Stimulated activated CD8-positive, alpha-beta memory T cell treated with anti-CD3 and anti-CD28 coated beads, Interleukin-2, amount 100 ng/mL, for 1 hour (primary cell): ENCODE results near the gene POLD1.
"Not testable (repeated sequence)": the region's sequence is repeated elsewhere in the genome, so short reads cannot be mapped to it uniquely, and the experiment has no call there.

Experiments
- DNase-seq, 2 donors: peaks; one replicate each; pipeline ENCODE4 v3.0.0-alpha.2; 2020; ENCODE audit warnings: low read depth in 2 of 2

POLD1 gene

GRCh38 chr19:50435627-50436026, 51.5 kb downstream of the POLD1 start:
- DNase-seq, result no peak

GRCh38 chr19:50437862-50438449, 53.8 kb downstream of the POLD1 start:
- DNase-seq, result no peak

GRCh38 chr19:50439130-50439529, 55.0 kb downstream of the POLD1 start:
- DNase-seq, result not testable (repeated sequence)

- DNase-seq, result no peak
Measured at GRCh38 chr19:50444059-50444458, 59.9 kb downstream of the POLD1 start.

GRCh38 chr19:50447053-50447452, 62.9 kb downstream of the POLD1 start:
- no peak for DNase-seq

GRCh38 chr19:50447750-50448149, 63.6 kb downstream of the POLD1 start:
- no peak for DNase-seq

GRCh38 chr19:50449236-50449899, 65.2 kb downstream of the POLD1 start:
- no peak for DNase-seq

GRCh38 chr19:50450369-50451222, 66.4 kb downstream of the POLD1 start:
- no peak for DNase-seq

GRCh38 chr19:50451223-50451534, 67.0 kb downstream of the POLD1 start:
- no peak for DNase-seq

GRCh38 chr19:50453243-50453642, 69.1 kb downstream of the POLD1 start:
- no peak for DNase-seq

- DNase-seq, result no peak
Measured at GRCh38 chr19:50455992-50456391, 71.8 kb downstream of the POLD1 start.

- DNase-seq, result no peak
Measured at GRCh38 chr19:50457300-50457699, 73.2 kb downstream of the POLD1 start.

- DNase-seq, result no peak
Measured at GRCh38 chr19:50458396-50459066, 74.4 kb downstream of the POLD1 start.

GRCh38 chr19:50459067-50459456, 74.9 kb downstream of the POLD1 start:
- DNase-seq, result no peak

- DNase-seq, result no peak
Measured at GRCh38 chr19:50459638-50460037, 75.5 kb downstream of the POLD1 start.

- DNase-seq, result no peak
Measured at GRCh38 chr19:50460161-50460765, 76.1 kb downstream of the POLD1 start.

GRCh38 chr19:50461066-50461875, 77.1 kb downstream of the POLD1 start:
- DNase-seq, result peak; percentile 8 to 33

GRCh38 chr19:50462970-50463369, 78.8 kb downstream of the POLD1 start:
- no peak for DNase-seq

GRCh38 chr19:50464348-50464747, 80.2 kb downstream of the POLD1 start:
- DNase-seq, result no peak

GRCh38 chr19:50465000-50465399, 80.9 kb downstream of the POLD1 start:
- DNase-seq, result no peak
